H1 (cell line): ENCODE measurements around the gene TXNRD2. TPM values are rescaled to one million over a fixed set of nuclear protein-coding genes. Genes with fewer than 3 reads are reported as not detected.
A peak's percentile ranks its signal among the peaks of the same experiment; 100 is the strongest.

Experiments
- BACH1 ChIP-seq: IDR thresholded peaks from 2 replicates; pipeline ENCODE4 v1.6.1; 2012; ENCODE audit warnings: low read length, improper control_type of control experiment
- CBX5 ChIP-seq: fragments of 300-800, 300-1000 bp; sonication (generic); IDR thresholded peaks from 2 replicates; pipeline ENCODE4 v1.7.1; 2016; ENCODE audit warnings: antibody characterized with exemption, low read length, low read depth
- CBX8 ChIP-seq: fragments of 300-800, 300-1000 bp; sonication (generic); IDR thresholded peaks from 2 replicates; pipeline ENCODE4 v1.7.1; 2016; ENCODE audit warnings: low read depth, low read length, borderline replicate concordance
- EP300 ChIP-seq, 2 experiments: IDR thresholded peaks; 1 replicate in 1 of 2; 2 replicates in 1 of 2; pipeline ENCODE4 v1.6.1; 2011 to 2012; ENCODE audit warnings: low read depth in 2 of 2, low read length in 2 of 2, mild to moderate bottlenecking in 2 of 2, borderline replicate concordance in 1 of 2, inconsistent platforms in 1 of 2, moderate library complexity in 1 of 2
- EZH2 ChIP-seq: fragments of 200-600 bp; sonication (generic); IDR thresholded peaks from 2 replicates; pipeline ENCODE4 v1.7.1; 2012; ENCODE audit warnings: low read depth, mild to moderate bottlenecking, moderate library complexity, low read length, inconsistent platforms; ENCODE audit not compliant: severe bottlenecking
- GABPA ChIP-seq: IDR thresholded peaks from 2 replicates; pipeline ENCODE4 v1.6.1; 2011; ENCODE audit warnings: mild to moderate bottlenecking, low read length, moderate library complexity, borderline replicate concordance; ENCODE audit not compliant: insufficient read depth
- HDAC2 ChIP-seq, 2 experiments: fragments of 300-600 bp in 1 of 2; sonication (generic) in 1 of 2; IDR thresholded peaks; 2 replicates each; pipeline ENCODE4 v1.6.1; 2011 to 2012; ENCODE audit warnings: low read depth in 2 of 2, low read length in 2 of 2, mild to moderate bottlenecking in 2 of 2, moderate library complexity in 2 of 2, borderline replicate concordance in 1 of 2, inconsistent platforms in 1 of 2
- JUN ChIP-seq: IDR thresholded peaks from 2 replicates; pipeline ENCODE4 v1.6.1; 2011; ENCODE audit warnings: low read depth, mild to moderate bottlenecking, improper control_type of control experiment, low read length
- KDM1A ChIP-seq: fragments of 200-600, 300-600 bp; sonication (generic); IDR thresholded peaks from 2 replicates; pipeline ENCODE4 v1.7.1; 2016; ENCODE audit warnings: mild to moderate bottlenecking, low read length, borderline replicate concordance
- MAFK ChIP-seq: IDR thresholded peaks from 2 replicates; pipeline ENCODE4 v1.6.1; 2012; ENCODE audit warnings: low read depth, mild to moderate bottlenecking, improper control_type of control experiment, low read length
- MAX ChIP-seq: IDR thresholded peaks from 2 replicates; pipeline ENCODE4 v1.6.1; 2012; ENCODE audit warnings: inconsistent platforms
- NANOG ChIP-seq: IDR thresholded peaks from 2 replicates; pipeline ENCODE4 v1.6.1; 2011; ENCODE audit warnings: low read length, low read depth, mild to moderate bottlenecking, inconsistent platforms; ENCODE audit not compliant: insufficient read depth, poor library complexity, severe bottlenecking
- POLR2A ChIP-seq, 2 experiments: IDR thresholded peaks; 1 replicate in 1 of 2; 2 replicates in 1 of 2; pipeline ENCODE4 v1.6.1; 2011; ENCODE audit warnings: low read depth in 2 of 2, low read length in 2 of 2, mild to moderate bottlenecking in 2 of 2; ENCODE audit errors: control extremely low read depth in 1 of 2
- RAD21 ChIP-seq, 2 experiments: IDR thresholded peaks in 1 of 2; conservative IDR thresholded peaks in 1 of 2; 2 replicates each; pipeline ENCODE4 v1.6.1; 2011; ENCODE audit warnings: low read depth in 2 of 2, low read length in 2 of 2, improper control_type of control experiment in 1 of 2, inconsistent platforms in 1 of 2, mild to moderate bottlenecking in 1 of 2, moderate library complexity in 1 of 2
- RBBP5 ChIP-seq: IDR thresholded peaks from 2 replicates; pipeline ENCODE4 v1.7.1; 2012; ENCODE audit warnings: low read depth, mild to moderate bottlenecking, inconsistent platforms, low read length, moderate library complexity, borderline replicate concordance
- SIX5 ChIP-seq: IDR thresholded peaks from 2 replicates; pipeline ENCODE4 v1.6.1; 2011; ENCODE audit warnings: mild to moderate bottlenecking, low read depth, low read length
- SP1 ChIP-seq: IDR thresholded peaks from 2 replicates; pipeline ENCODE4 v1.6.1; 2011; ENCODE audit warnings: low read depth, low read length
- TAF1 ChIP-seq: IDR thresholded peaks from 2 replicates; pipeline ENCODE4 v1.6.1; 2011; ENCODE audit warnings: mild to moderate bottlenecking, low read depth, low read length
- TBP ChIP-seq: IDR thresholded peaks from 2 replicates; pipeline ENCODE4 v1.6.1; 2011; ENCODE audit warnings: low read depth, low read length, improper control_type of control experiment
- ZNF274 ChIP-seq: IDR thresholded peaks from 2 replicates; pipeline ENCODE4 v1.7.0; 2012; ENCODE audit warnings: low read length, borderline replicate concordance; ENCODE audit errors: extremely low read depth
- polyA plus RNA-seq, 7 experiments: library from polyadenylated mRNA; depleted of rRNA in 3 of 7; stranded (reverse) in 5 of 7; unstranded in 2 of 7; fragments of >200 nt in 5 of 7; fragments of 200-250 nt in 2 of 7; gene quantifications; 1 replicate in 5 of 7; 2 replicates in 1 of 7; 4 replicates in 1 of 7; pipeline versions ENCODE4 v1.2.1 to v1.2.3, GENCODE V29; 2011 to 2013; ENCODE audit warnings: missing spikeins in 2 of 7, mixed read lengths in 2 of 7
- total RNA-seq: library from RNA; stranded (reverse); fragmentation: NEBNext Ultra II Directional; extraction: Animal tissue kit (Norgen Biotek cat#: 25700); gene quantifications from 2 replicates; pipeline ENCODE4 v1.2.1, GENCODE V29; 2021
- TF ChIP-seq, protein P1 (sequence below): IDR thresholded peaks from 2 replicates; pipeline ENCODE4 v1.6.1; 2011; ENCODE audit warnings: low read length, improper control_type of control experiment

TXNRD2 gene
- total and polyA plus RNA-seq, 2 of the 8 experiments (the other 6 are each of a cell fraction or from before 2014, with no cell fraction given) = 14.8 to 21.9 TPM

DNA sequence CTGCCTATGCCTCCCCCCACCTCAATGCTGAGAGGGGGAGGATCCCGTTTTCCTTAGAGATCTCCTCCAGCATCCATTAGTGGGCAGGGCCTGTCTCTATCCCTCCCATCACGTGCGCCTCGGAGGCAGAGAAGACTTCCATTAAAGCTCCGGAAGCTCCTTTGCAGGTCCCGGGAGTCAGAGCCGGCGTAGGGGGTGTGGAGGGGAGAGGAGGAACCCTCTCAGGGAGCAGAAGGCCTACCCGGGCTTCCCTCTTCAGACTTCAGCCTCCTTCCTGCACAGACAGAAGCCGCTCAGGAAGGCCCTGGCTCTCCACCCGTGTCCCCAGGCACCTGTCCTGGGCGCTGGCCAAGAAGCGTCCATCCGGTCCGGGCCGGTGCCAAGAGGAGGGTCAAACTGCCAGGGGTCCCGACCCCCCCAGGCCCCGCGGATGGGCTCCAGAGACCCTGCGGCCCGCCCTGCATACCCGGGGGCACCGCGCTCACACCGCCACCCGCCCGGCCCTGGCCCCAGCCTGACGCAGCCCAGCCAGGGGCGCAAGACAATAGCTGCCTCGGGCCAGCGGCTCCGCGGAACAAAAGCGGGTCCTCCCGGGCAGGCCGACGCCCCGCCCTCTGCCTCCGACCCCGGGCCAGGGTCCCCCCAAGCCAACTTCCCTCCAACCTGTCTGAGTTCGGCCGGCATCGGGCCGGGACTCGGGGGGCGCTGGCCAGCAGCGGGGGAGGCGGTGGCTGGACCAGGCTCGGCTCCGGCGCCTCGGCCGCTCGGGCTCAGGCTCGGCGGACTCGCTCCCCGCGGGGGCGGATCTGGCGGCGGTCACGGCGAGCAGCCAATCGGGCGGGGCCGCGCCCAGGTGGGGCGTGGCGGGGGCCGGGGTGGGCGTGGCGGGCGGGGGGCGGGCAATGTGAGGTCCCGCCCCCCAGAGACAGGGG lies 45.1 kb upstream of the TXNRD2 start (continued):
- TF ChIP-seq EZH2 (no peak), HDAC2 (IDR thresholded peaks at IDR 0.05; ENCODE audit: borderline replicate concordance in 1 of 2, low read depth in 2 of 2, low read length in 2 of 2) (no peak), BACH1 (no peak), RBBP5 (no peak), CBX8 (no peak), POLR2A (IDR thresholded peaks at IDR 0.05; ENCODE audit: control extremely low read depth in 1 of 2, low read depth in 2 of 2, low read length in 2 of 2) (peak in 1 of 2 experiments; percentile 80; a peak in 2 of 3 replicates), GABPA (peak; percentile 27; the same call in 1 of the 2 replicates), JUN (no peak), MAX (peak; percentile 50), EP300 (IDR thresholded peaks at IDR 0.05; ENCODE audit: borderline replicate concordance in 1 of 2, low read depth in 2 of 2, low read length in 2 of 2) (no peak), RAD21 (IDR thresholded peaks at IDR 0.05 in 1 of 2, conservative IDR thresholded peaks at IDR 0.05 in 1 of 2; ENCODE audit: low read depth in 2 of 2, low read length in 2 of 2) (no peak), CBX5 (no peak), TBP (no peak), KDM1A (no peak), MAFK (no peak), SIX5 (no peak), NANOG (no peak), TAF1 (0 out of 2 replicates have a peak, but pooled peaks have one; percentile 44), ZNF274 (no peak), SP1 (no peak)
- TF ChIP-seq, protein P1, sequence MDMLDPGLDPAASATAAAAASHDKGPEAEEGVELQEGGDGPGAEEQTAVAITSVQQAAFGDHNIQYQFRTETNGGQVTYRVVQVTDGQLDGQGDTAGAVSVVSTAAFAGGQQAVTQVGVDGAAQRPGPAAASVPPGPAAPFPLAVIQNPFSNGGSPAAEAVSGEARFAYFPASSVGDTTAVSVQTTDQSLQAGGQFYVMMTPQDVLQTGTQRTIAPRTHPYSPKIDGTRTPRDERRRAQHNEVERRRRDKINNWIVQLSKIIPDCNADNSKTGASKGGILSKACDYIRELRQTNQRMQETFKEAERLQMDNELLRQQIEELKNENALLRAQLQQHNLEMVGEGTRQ = peak; percentile 80
